GM18868 (cell line): ENCODE data around the gene SYTL1.

ENCODE experiments used
- ATAC-seq: cut with Tn5 transposase; IDR thresholded peaks from one replicate; pipeline ENCODE4 v1.9.1; 2021; ENCODE audit warnings: mild to moderate bottlenecking, moderate library complexity; ENCODE audit not compliant: unreplicated experiment

The SYTL1 gene

GRCh38 chr1:27363766-27364695, 22.2 kb downstream of the SYTL1 start:
- no peak for ATAC-seq

- ATAC-seq, result no peak
Measured at GRCh38 chr1:27364696-27365371, 23.0 kb downstream of the SYTL1 start.

GRCh38 chr1:27365372-27366112, 23.7 kb downstream of the SYTL1 start:
- no peak for ATAC-seq

- ATAC-seq, result no peak
Measured at GRCh38 chr1:27366113-27366410, 24.2 kb downstream of the SYTL1 start.

GRCh38 chr1:27366411-27367159, 24.8 kb downstream of the SYTL1 start, which contains the start of gene MAP3K6:
Gene MAP3K6, minus strand, starts transcription at chr1:27366961. Its CDS starts 364 bp downstream, at chr1:27366597.
- no peak for ATAC-seq

- ATAC-seq, result no peak
Measured at GRCh38 chr1:27367160-27367650, 25.4 kb downstream of the SYTL1 start.

- ATAC-seq, result no peak
Measured at GRCh38 chr1:27368869-27369582, 27.2 kb downstream of the SYTL1 start.

GRCh38 chr1:27372022-27372807, 30.4 kb downstream of the SYTL1 start:
- no peak for ATAC-seq

- ATAC-seq, result no peak
Measured at GRCh38 chr1:27372808-27373690, 31.2 kb downstream of the SYTL1 start.

GRCh38 chr1:27374362-27375086, 32.7 kb downstream of the SYTL1 start, which contains the start of gene FCN3:
Gene FCN3, minus strand, starts transcription at chr1:27374824. Its CDS starts 6 bp downstream, at chr1:27374818.
- ATAC-seq, result no peak

GRCh38 chr1:27377760-27378495, 36.1 kb downstream of the SYTL1 start:
- ATAC-seq, result no peak

GRCh38 chr1:27379564-27380122, 37.8 kb downstream of the SYTL1 start:
- no peak for ATAC-seq

- no peak for ATAC-seq
Measured at GRCh38 chr1:27380224-27380623, 38.4 kb downstream of the SYTL1 start.

GRCh38 chr1:27380766-27381733, 39.2 kb downstream of the SYTL1 start:
- no peak for ATAC-seq
